Liver (tissue), 9 donors: ENCODE data around the gene KRTAP5-6. TPM values are rescaled to one million over a fixed set of nuclear protein-coding genes. Genes with fewer than 3 reads are reported as not detected.

ENCODE experiments used
- DNase-seq: peaks from one replicate; pipeline ENCODE4 v3.0.0-alpha.2; 2017; ENCODE audit warnings: low spot score
- H3K27ac ChIP-seq, 2 donors: one replicate each; pipeline ENCODE4 v1.7.0; 2013; ENCODE audit warnings: inconsistent platforms in 2 of 2, low read length in 2 of 2, control low read depth in 1 of 2, low read depth in 1 of 2, mild to moderate bottlenecking in 1 of 2
- H3K27me3 ChIP-seq, 4 donors: one replicate each; pipeline versions ENCODE4 v1.6.1 to v1.7.0; 2013; ENCODE audit warnings: low read length in 3 of 4, inconsistent platforms in 1 of 4, mild to moderate bottlenecking in 1 of 4, moderate library complexity in 1 of 4; ENCODE audit not compliant: control insufficient read depth in 4 of 4, insufficient read depth in 4 of 4
- H3K36me3 ChIP-seq, 4 donors: one replicate each; pipeline versions ENCODE4 v1.6.1 to v1.7.0; 2013; ENCODE audit warnings: low read length in 3 of 4, mild to moderate bottlenecking in 3 of 4, low read depth in 1 of 4, moderate library complexity in 1 of 4; ENCODE audit not compliant: control insufficient read depth in 4 of 4, insufficient read depth in 3 of 4
- H3K4me1 ChIP-seq, 4 donors: one replicate each; pipeline versions ENCODE4 v1.6.1 to v1.7.0; 2013; ENCODE audit warnings: low read length in 3 of 4, mild to moderate bottlenecking in 3 of 4, moderate library complexity in 1 of 4; ENCODE audit not compliant: control insufficient read depth in 4 of 4, insufficient read depth in 4 of 4
- H3K4me3 ChIP-seq, 3 donors: one replicate each; pipeline versions ENCODE4 v1.6.1 to v1.7.0; 2013; ENCODE audit warnings: low read length in 3 of 3, control low read depth in 1 of 3, low read depth in 1 of 3, mild to moderate bottlenecking in 1 of 3
- H3K9ac ChIP-seq, 2 donors: one replicate each; pipeline ENCODE4 v1.7.0; 2013; ENCODE audit warnings: low read length in 2 of 2, mild to moderate bottlenecking in 2 of 2, moderate library complexity in 2 of 2, control low read depth in 1 of 2, low read depth in 1 of 2
- H3K9me3 ChIP-seq, 4 donors: one replicate each; pipeline versions ENCODE4 v1.6.1 to v1.7.0; 2013; ENCODE audit warnings: low read length in 3 of 4; ENCODE audit not compliant: control insufficient read depth in 4 of 4
- FOXA2 ChIP-seq: IDR thresholded peaks from 2 replicates; pipeline ENCODE4 v1.6.1; 2016; ENCODE audit warnings: antibody characterized with exemption
- HNF4A ChIP-seq, 2 donors: conservative IDR thresholded peaks; 2 replicates each; pipeline ENCODE4 v1.6.1; 2016; ENCODE audit warnings: antibody characterized with exemption in 2 of 2, mild to moderate bottlenecking in 2 of 2
- HNF4G ChIP-seq: IDR thresholded peaks from 2 replicates; pipeline ENCODE4 v1.6.1; 2016; ENCODE audit warnings: antibody characterized with exemption
- JUND ChIP-seq, 2 donors: IDR thresholded peaks; 2 replicates each; pipeline ENCODE4 v1.6.1; 2016; ENCODE audit warnings: antibody characterized with exemption in 2 of 2
- MAX ChIP-seq: IDR thresholded peaks from 2 replicates; pipeline ENCODE4 v1.6.1; 2016; ENCODE audit warnings: antibody characterized with exemption
- NR2F2 ChIP-seq: IDR thresholded peaks from 2 replicates; pipeline ENCODE4 v1.6.1; 2016; ENCODE audit warnings: antibody characterized with exemption
- RAD21 ChIP-seq, 2 donors: IDR thresholded peaks; 2 replicates each; pipeline ENCODE4 v1.6.1; 2016; ENCODE audit warnings: antibody characterized with exemption in 2 of 2, mild to moderate bottlenecking in 2 of 2
- REST ChIP-seq: IDR thresholded peaks from 2 replicates; pipeline ENCODE4 v1.6.1; 2016; ENCODE audit warnings: antibody characterized with exemption, mild to moderate bottlenecking
- RXRA ChIP-seq, 2 donors: IDR thresholded peaks; 2 replicates each; pipeline ENCODE4 v1.6.1; 2017 to 2018; ENCODE audit warnings: antibody characterized with exemption in 2 of 2, mild to moderate bottlenecking in 1 of 2
- SP1 ChIP-seq: IDR thresholded peaks from 2 replicates; pipeline ENCODE4 v1.6.1; 2018; ENCODE audit warnings: antibody characterized with exemption, mild to moderate bottlenecking
- TAF1 ChIP-seq: conservative IDR thresholded peaks from 2 replicates; pipeline ENCODE4 v1.6.1; 2016; ENCODE audit warnings: antibody characterized with exemption, mild to moderate bottlenecking
- YY1 ChIP-seq: IDR thresholded peaks from 2 replicates; pipeline ENCODE4 v1.6.1; 2016; ENCODE audit warnings: antibody characterized with exemption, mild to moderate bottlenecking
- ZBTB33 ChIP-seq: IDR thresholded peaks from 2 replicates; pipeline ENCODE4 v1.6.1; 2016; ENCODE audit warnings: antibody characterized with exemption
- WGBS: extraction: QIAGEN DNeasy Blood & Tissue Kit; methylation state at CpG from one replicate; pipeline ENCODE4 v1.1.7; 2013; 5-methylcytosine and 5-hydroxymethylcytosine counted together
- polyA plus RNA-seq, 2 donors: library from polyadenylated mRNA; stranded (reverse) in 1 of 2; unstranded in 1 of 2; fragments of 200-250 nt in 1 of 2; fragments of >200 nt in 1 of 2; fragmentation: Nextera tagmentation in 1 of 2; extraction: Ambion mirVana in 1 of 2; gene quantifications; one replicate each; pipeline versions ENCODE4 v1.2.1 to v1.2.3, GENCODE V29; 2013 to 2015
- total RNA-seq, 2 donors: library from RNA; depleted of rRNA; stranded (reverse); fragments of >200 nt; gene quantifications; one replicate each; pipeline ENCODE4 v1.2.3, GENCODE V29; 2014
- TF ChIP-seq, protein P1 (sequence below): IDR thresholded peaks from 2 replicates; pipeline ENCODE4 v1.6.1; 2016; ENCODE audit warnings: antibody characterized with exemption
- TF ChIP-seq, protein P2 (sequence below): fragments of 150-350 bp; IDR thresholded peaks from 2 replicates; pipeline ENCODE4 v1.5.1; 2017; ENCODE audit warnings: improper control_type of control experiment, low read depth, low read length; ENCODE audit not compliant: missing input control
- donor health status: healthy.
- donor health status: healthy.
- donor health status: healthy.
- donor health status: healthy.
- donor health status: healthy.

The KRTAP5-6 gene
- total and polyA plus RNA-seq, 4 donors, result 0.84 to 1.2 TPM; not detected in 2

GRCh38 chr11:1693327-1694063 lies 3.5 kb upstream of the KRTAP5-6 start:
- WGBS, result 10% methylated on average over 37 of the region's 37 CpGs
- H3K4me1 ChIP-seq, result peaks cover 19 to 44% (median 30%) of the 10 kb centered on the region in 4 donors
- TF ChIP-seq RXRA (IDR thresholded peaks at IDR 0.05) (no peak), RAD21 (IDR thresholded peaks at IDR 0.05) (peak; percentile 79 to 85), SP1 (no peak), JUND (IDR thresholded peaks at IDR 0.05) (no peak), HNF4A (conservative IDR thresholded peaks at IDR 0.05) (peak in 1 of 2 donors; percentile 8), REST (no peak), NR2F2 (no peak), ZBTB33 (no peak), YY1 (peak; percentile 76), FOXA2 (no peak)
- TF ChIP-seq, protein P1, sequence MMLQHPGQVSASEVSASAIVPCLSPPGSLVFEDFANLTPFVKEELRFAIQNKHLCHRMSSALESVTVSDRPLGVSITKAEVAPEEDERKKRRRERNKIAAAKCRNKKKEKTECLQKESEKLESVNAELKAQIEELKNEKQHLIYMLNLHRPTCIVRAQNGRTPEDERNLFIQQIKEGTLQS, result no peak
- TF ChIP-seq, protein P2, sequence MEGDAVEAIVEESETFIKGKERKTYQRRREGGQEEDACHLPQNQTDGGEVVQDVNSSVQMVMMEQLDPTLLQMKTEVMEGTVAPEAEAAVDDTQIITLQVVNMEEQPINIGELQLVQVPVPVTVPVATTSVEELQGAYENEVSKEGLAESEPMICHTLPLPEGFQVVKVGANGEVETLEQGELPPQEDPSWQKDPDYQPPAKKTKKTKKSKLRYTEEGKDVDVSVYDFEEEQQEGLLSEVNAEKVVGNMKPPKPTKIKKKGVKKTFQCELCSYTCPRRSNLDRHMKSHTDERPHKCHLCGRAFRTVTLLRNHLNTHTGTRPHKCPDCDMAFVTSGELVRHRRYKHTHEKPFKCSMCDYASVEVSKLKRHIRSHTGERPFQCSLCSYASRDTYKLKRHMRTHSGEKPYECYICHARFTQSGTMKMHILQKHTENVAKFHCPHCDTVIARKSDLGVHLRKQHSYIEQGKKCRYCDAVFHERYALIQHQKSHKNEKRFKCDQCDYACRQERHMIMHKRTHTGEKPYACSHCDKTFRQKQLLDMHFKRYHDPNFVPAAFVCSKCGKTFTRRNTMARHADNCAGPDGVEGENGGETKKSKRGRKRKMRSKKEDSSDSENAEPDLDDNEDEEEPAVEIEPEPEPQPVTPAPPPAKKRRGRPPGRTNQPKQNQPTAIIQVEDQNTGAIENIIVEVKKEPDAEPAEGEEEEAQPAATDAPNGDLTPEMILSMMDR, result peak; percentile 81
- H3K4me3 ChIP-seq, result peak overlapping the region in 1 of 3 donors; percentile 1
- H3K9me3 ChIP-seq, result no peaks in the 10 kb centered on the region
- H3K27ac ChIP-seq, result peak overlapping the region; percentile 92 to 99
- H3K36me3 ChIP-seq, result no peaks in the 10 kb centered on the region
- peak overlapping the region; percentile 42 to 66 for H3K9ac ChIP-seq
- H3K27me3 ChIP-seq, result no peaks in the 10 kb centered on the region
- DNase-seq, result peak; percentile 84

GRCh38 chr11:1694064-1694845 lies 2.7 kb upstream of the KRTAP5-6 start:
- 37% methylated on average over 45 of the region's 45 CpGs for WGBS
- H3K36me3 ChIP-seq, result no peaks in the 10 kb centered on the region
- peaks cover 19 to 40% (median 30%) of the 10 kb centered on the region in 4 donors for H3K4me1 ChIP-seq
- no peaks in the 10 kb centered on the region for H3K27me3 ChIP-seq
- H3K27ac ChIP-seq, result peak overlapping the region; percentile 52 to 99
- no peaks in the 10 kb centered on the region for H3K9me3 ChIP-seq
- H3K9ac ChIP-seq, result peak overlapping the region in 1 of 2 donors; percentile 66
- peak overlapping the region in 1 of 3 donors; percentile 1 for H3K4me3 ChIP-seq
- peak; percentile 92 for DNase-seq
- no peak for TF ChIP-seq JUND (IDR thresholded peaks at IDR 0.05)
- no peak for TF ChIP-seq HNF4G
- peak; percentile 87 for TF ChIP-seq NR2F2
- peak; percentile 52 to 58 for TF ChIP-seq RXRA (IDR thresholded peaks at IDR 0.05)
- TF ChIP-seq, protein P1, result no peak
- no peak for TF ChIP-seq MAX
- no peak for TF ChIP-seq SP1
- no peak for TF ChIP-seq HNF4A (conservative IDR thresholded peaks at IDR 0.05)
- TF ChIP-seq ZBTB33, result no peak
- TF ChIP-seq, protein P2, result peak; percentile 84
- no peak for TF ChIP-seq YY1
- no peak for TF ChIP-seq FOXA2
- TF ChIP-seq TAF1, result no peak
